HepG2 (cell line): ENCODE data around the gene ZNF669.

ENCODE experiments used
- CTCF ChIP-seq: sonication (generic); formaldehyde crosslinking; IDR thresholded peaks from 2 replicates; pipeline ENCODE4 v1.5.0; 2020; ENCODE audit warnings: mild to moderate bottlenecking, missing genetic modification reagents, moderate library complexity
- HNRNPUL1 ChIP-seq: fragments of 200-400 bp; formaldehyde crosslinking; IDR thresholded peaks from 2 replicates; pipeline ENCODE4 v1.6.1; 2017; ENCODE audit warnings: low read depth, mild to moderate bottlenecking, low read length, moderate library complexity
- JUN ChIP-seq: sonication (generic); formaldehyde crosslinking; IDR thresholded peaks from 2 replicates; pipeline ENCODE4 v1.4.0; 2020; ENCODE audit warnings: mild to moderate bottlenecking, missing genetic modification reagents
- KDM1A ChIP-seq: IDR thresholded peaks from 2 replicates; pipeline ENCODE4 v1.6.1; 2016; ENCODE audit warnings: missing compliant biosample characterization
- NFIC ChIP-seq: IDR thresholded peaks from 2 replicates; pipeline ENCODE4 v1.6.1; 2012; ENCODE audit warnings: mild to moderate bottlenecking, low read length, inconsistent platforms
- POLR2AphosphoS5 ChIP-seq: IDR thresholded peaks from 2 replicates; pipeline ENCODE4 v1.6.1; 2012; ENCODE audit warnings: low read depth, low read length
- TAF1 ChIP-seq: sonication (generic); formaldehyde crosslinking; IDR thresholded peaks from 2 replicates; pipeline ENCODE4 v1.4.0; 2020; ENCODE audit warnings: missing genetic modification reagents
- ZNF121 ChIP-seq: sonication (generic); formaldehyde crosslinking; IDR thresholded peaks from 2 replicates; pipeline ENCODE4 v1.5.0; 2020; ENCODE audit warnings: mild to moderate bottlenecking, missing genetic modification reagents

GRCh38 chr1:247147781-247148180, 43.6 kb upstream of the ZNF669 start:
- no peak for TF ChIP-seq KDM1A
- no peak for TF ChIP-seq ZNF121
- TF ChIP-seq JUN (CRISPR knock-in tag): no peak
- TF ChIP-seq CTCF (CRISPR knock-in tag): no peak
- no peak for TF ChIP-seq HNRNPUL1
- no peak for TF ChIP-seq NFIC
- no peak for TF ChIP-seq POLR2AphosphoS5
- no peak for TF ChIP-seq TAF1
